ENCODE measurements around the gene TNRC6C. TPM values are rescaled to one million over a fixed set of nuclear protein-coding genes. Genes with fewer than 3 reads are reported as not detected.

TNRC6C gene
- total and polyA plus RNA-seq, 4 donors: 1.3 to 7.7 (median 2.9) TPM

- Histone ChIP-seq H3K36me3 (ENCODE audit: control insufficient read depth in 4 of 4, insufficient read depth in 3 of 4, low read depth in 1 of 4, low read length in 3 of 4) (peaks cover 13 to 46% (median 38%) of the 10 kb centered on the region in 4 donors), H3K27me3 (ENCODE audit: control insufficient read depth in 4 of 4, insufficient read depth in 4 of 4, low read length in 3 of 4) (no peaks in the 10 kb centered on the region), H3K9ac (ENCODE audit: low read depth in 1 of 2, low read length in 2 of 2) (no peak overlapping the region), H3K4me1 (ENCODE audit: control insufficient read depth in 4 of 4, insufficient read depth in 4 of 4, low read length in 3 of 4) (peaks cover 0 to 16% (median 3%) of the 10 kb centered on the region in 4 donors), H3K27ac (ENCODE audit: low read depth in 1 of 2, low read length in 2 of 2) (no peak overlapping the region), H3K4me3 (ENCODE audit: low read depth in 1 of 3, low read length in 3 of 3) (no peak overlapping the region), H3K9me3 (ENCODE audit: control insufficient read depth in 4 of 4, low read length in 3 of 4) (no peaks in the 10 kb centered on the region)
- DNase-seq (ENCODE audit: low spot score): no peak
- WGBS: 93% methylated on average over 1 of the region's 1 CpG
- TF ChIP-seq RXRA (IDR thresholded peaks at IDR 0.05): no peak
- TF ChIP-seq, protein P1, sequence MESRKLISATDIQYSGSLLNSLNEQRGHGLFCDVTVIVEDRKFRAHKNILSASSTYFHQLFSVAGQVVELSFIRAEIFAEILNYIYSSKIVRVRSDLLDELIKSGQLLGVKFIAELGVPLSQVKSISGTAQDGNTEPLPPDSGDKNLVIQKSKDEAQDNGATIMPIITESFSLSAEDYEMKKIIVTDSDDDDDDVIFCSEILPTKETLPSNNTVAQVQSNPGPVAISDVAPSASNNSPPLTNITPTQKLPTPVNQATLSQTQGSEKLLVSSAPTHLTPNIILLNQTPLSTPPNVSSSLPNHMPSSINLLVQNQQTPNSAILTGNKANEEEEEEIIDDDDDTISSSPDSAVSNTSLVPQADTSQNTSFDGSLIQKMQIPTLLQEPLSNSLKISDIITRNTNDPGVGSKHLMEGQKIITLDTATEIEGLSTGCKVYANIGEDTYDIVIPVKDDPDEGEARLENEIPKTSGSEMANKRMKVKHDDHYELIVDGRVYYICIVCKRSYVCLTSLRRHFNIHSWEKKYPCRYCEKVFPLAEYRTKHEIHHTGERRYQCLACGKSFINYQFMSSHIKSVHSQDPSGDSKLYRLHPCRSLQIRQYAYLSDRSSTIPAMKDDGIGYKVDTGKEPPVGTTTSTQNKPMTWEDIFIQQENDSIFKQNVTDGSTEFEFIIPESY (IDR thresholded peaks at IDR 0.05): no peak
- TF ChIP-seq, protein P2, sequence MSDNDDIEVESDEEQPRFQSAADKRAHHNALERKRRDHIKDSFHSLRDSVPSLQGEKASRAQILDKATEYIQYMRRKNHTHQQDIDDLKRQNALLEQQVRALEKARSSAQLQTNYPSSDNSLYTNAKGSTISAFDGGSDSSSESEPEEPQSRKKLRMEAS (IDR thresholded peaks at IDR 0.05): no peak
- TF ChIP-seq HNF4A (conservative IDR thresholded peaks at IDR 0.05): no peak
- no peak for TF ChIP-seq TAF1 (conservative IDR thresholded peaks at IDR 0.05)
- no peak for TF ChIP-seq EGR1 (IDR thresholded peaks at IDR 0.05; ENCODE audit: low read depth in 2 of 2)
- TF ChIP-seq, protein P3, sequence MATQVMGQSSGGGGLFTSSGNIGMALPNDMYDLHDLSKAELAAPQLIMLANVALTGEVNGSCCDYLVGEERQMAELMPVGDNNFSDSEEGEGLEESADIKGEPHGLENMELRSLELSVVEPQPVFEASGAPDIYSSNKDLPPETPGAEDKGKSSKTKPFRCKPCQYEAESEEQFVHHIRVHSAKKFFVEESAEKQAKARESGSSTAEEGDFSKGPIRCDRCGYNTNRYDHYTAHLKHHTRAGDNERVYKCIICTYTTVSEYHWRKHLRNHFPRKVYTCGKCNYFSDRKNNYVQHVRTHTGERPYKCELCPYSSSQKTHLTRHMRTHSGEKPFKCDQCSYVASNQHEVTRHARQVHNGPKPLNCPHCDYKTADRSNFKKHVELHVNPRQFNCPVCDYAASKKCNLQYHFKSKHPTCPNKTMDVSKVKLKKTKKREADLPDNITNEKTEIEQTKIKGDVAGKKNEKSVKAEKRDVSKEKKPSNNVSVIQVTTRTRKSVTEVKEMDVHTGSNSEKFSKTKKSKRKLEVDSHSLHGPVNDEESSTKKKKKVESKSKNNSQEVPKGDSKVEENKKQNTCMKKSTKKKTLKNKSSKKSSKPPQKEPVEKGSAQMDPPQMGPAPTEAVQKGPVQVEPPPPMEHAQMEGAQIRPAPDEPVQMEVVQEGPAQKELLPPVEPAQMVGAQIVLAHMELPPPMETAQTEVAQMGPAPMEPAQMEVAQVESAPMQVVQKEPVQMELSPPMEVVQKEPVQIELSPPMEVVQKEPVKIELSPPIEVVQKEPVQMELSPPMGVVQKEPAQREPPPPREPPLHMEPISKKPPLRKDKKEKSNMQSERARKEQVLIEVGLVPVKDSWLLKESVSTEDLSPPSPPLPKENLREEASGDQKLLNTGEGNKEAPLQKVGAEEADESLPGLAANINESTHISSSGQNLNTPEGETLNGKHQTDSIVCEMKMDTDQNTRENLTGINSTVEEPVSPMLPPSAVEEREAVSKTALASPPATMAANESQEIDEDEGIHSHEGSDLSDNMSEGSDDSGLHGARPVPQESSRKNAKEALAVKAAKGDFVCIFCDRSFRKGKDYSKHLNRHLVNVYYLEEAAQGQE (IDR thresholded peaks at IDR 0.05): no peak
- TF ChIP-seq FOXA2 (IDR thresholded peaks at IDR 0.05): no peak
- TF ChIP-seq NR2F2 (IDR thresholded peaks at IDR 0.05): no peak
- TF ChIP-seq JUND (IDR thresholded peaks at IDR 0.05): no peak
- TF ChIP-seq HNF4G (IDR thresholded peaks at IDR 0.05): no peak
- no peak for TF ChIP-seq YY1 (IDR thresholded peaks at IDR 0.05)
- TF ChIP-seq RAD21 (IDR thresholded peaks at IDR 0.05): no peak
- TF ChIP-seq, protein P4, sequence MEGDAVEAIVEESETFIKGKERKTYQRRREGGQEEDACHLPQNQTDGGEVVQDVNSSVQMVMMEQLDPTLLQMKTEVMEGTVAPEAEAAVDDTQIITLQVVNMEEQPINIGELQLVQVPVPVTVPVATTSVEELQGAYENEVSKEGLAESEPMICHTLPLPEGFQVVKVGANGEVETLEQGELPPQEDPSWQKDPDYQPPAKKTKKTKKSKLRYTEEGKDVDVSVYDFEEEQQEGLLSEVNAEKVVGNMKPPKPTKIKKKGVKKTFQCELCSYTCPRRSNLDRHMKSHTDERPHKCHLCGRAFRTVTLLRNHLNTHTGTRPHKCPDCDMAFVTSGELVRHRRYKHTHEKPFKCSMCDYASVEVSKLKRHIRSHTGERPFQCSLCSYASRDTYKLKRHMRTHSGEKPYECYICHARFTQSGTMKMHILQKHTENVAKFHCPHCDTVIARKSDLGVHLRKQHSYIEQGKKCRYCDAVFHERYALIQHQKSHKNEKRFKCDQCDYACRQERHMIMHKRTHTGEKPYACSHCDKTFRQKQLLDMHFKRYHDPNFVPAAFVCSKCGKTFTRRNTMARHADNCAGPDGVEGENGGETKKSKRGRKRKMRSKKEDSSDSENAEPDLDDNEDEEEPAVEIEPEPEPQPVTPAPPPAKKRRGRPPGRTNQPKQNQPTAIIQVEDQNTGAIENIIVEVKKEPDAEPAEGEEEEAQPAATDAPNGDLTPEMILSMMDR (IDR thresholded peaks at IDR 0.05; ENCODE audit: low read depth, low read length, missing input control): no peak
- no peak for TF ChIP-seq GABPA (IDR thresholded peaks at IDR 0.05 in 1 of 2, conservative IDR thresholded peaks at IDR 0.05 in 1 of 2)
- TF ChIP-seq FOXA1 (IDR thresholded peaks at IDR 0.05): no peak
- TF ChIP-seq, protein P5, sequence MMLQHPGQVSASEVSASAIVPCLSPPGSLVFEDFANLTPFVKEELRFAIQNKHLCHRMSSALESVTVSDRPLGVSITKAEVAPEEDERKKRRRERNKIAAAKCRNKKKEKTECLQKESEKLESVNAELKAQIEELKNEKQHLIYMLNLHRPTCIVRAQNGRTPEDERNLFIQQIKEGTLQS (IDR thresholded peaks at IDR 0.05): no peak
- TF ChIP-seq SP1 (IDR thresholded peaks at IDR 0.05): no peak
Measured at GRCh38 chr17:78088529-78088928, 130.0 kb downstream of the TNRC6C start.
